Measurements from ENCODE around the gene SCP2. TPM values are rescaled to one million over a fixed set of nuclear protein-coding genes. Genes with fewer than 3 reads are reported as not detected.

SCP2 gene
- total RNA-seq, 2 experiments from 2014 or later: 22.7 to 27.0 TPM

DNA sequence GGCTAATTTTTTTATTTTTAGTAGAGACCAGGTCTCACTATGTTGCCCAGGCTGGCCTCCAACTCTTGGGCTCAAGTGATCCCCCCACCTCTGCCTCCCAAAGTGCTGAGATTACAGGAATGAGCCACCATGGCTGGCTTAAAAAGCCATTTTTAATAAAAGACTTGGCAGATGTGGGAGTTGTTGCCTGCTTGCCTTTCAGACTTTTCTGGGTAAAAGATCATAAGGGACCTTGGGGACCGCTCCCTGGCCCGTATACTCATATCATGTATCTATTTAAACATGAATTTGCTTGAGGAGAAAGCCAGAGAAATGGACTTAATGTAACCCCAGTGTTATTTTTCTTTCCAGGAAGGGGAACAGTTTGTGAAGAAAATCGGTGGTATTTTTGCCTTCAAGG, 111.5 kb downstream of the SCP2 start:
- Mint-ChIP-seq H3K9me3 (no peaks in the 10 kb centered on the region), H3K4me1 (ENCODE audit: low read depth) (no peaks in the 10 kb centered on the region), H3K36me3 (ENCODE audit: low read depth) (peaks cover 55% of the 10 kb centered on the region), H3K27ac (no peak overlapping the region), H3K4me3 (no peak overlapping the region), H3K27me3 (no peaks in the 10 kb centered on the region)
- H3K36me3 ChIP-seq (ENCODE audit: insufficient read depth, low read length): peaks cover 22% of the 10 kb centered on the region
- ChIA-PET CTCF (no interaction called here), POLR2A (no interaction called here)
- no peak overlapping the region for H3K4me3 ChIP-seq (ENCODE audit: low read length)
- no peak for ATAC-seq (ENCODE audit: poor library complexity)
- intact Hi-C loops (cut with DNase I, micrococcal nuclease): no loop called here
- no peaks in the 10 kb centered on the region for H3K4me1 ChIP-seq (ENCODE audit: insufficient read depth, low read length)
- H3K27me3 ChIP-seq (ENCODE audit: control insufficient read depth in 1 of 2, insufficient read depth in 2 of 2, low read length in 2 of 2): no peaks in the 10 kb centered on the region
- H3K27ac ChIP-seq (ENCODE audit: low read depth in 1 of 2, low read length in 2 of 2): no peak overlapping the region
- no peaks in the 10 kb centered on the region for H3K9me3 ChIP-seq (ENCODE audit: control insufficient read depth in 1 of 2, insufficient read depth in 1 of 2, low read length in 2 of 2)
- TF ChIP-seq, protein P1, sequence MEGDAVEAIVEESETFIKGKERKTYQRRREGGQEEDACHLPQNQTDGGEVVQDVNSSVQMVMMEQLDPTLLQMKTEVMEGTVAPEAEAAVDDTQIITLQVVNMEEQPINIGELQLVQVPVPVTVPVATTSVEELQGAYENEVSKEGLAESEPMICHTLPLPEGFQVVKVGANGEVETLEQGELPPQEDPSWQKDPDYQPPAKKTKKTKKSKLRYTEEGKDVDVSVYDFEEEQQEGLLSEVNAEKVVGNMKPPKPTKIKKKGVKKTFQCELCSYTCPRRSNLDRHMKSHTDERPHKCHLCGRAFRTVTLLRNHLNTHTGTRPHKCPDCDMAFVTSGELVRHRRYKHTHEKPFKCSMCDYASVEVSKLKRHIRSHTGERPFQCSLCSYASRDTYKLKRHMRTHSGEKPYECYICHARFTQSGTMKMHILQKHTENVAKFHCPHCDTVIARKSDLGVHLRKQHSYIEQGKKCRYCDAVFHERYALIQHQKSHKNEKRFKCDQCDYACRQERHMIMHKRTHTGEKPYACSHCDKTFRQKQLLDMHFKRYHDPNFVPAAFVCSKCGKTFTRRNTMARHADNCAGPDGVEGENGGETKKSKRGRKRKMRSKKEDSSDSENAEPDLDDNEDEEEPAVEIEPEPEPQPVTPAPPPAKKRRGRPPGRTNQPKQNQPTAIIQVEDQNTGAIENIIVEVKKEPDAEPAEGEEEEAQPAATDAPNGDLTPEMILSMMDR (IDR thresholded peaks at IDR 0.05): no peak
- DNase-seq: no peak

DNA sequence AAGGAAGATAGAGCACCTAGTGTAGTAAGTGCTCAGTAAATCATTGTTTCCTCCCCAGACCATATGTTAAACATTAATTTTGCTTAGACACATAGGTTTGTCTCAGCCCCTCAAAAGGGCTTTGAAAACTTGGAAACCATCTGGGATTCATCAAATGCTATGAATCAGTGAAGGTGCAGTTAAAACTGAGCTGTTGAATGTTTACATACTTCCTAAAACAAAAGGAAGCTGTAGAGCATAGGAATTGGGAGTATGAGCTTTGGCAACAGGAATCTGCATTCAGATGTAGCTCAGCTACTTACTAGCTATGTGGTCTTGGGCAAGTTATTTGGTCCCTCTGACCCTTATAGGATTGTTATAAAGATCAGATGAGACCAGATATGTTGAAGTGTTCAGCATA, 116.2 kb downstream of the SCP2 start:
- Mint-ChIP-seq H3K4me1 (ENCODE audit: low read depth) (no peaks in the 10 kb centered on the region), H3K4me3 (no peak overlapping the region), H3K27ac (no peak overlapping the region), H3K27me3 (no peaks in the 10 kb centered on the region), H3K36me3 (ENCODE audit: low read depth) (peaks cover 86% of the 10 kb centered on the region), H3K9me3 (no peaks in the 10 kb centered on the region)
- H3K27me3 ChIP-seq (ENCODE audit: control insufficient read depth in 1 of 2, insufficient read depth in 2 of 2, low read length in 2 of 2): no peaks in the 10 kb centered on the region
- ChIA-PET CTCF (interaction anchor here (0.7 kb wide), 1 partner anchor 10 kb away, joined by 3 read pairs; no protein-coding TSS in a partner anchor), POLR2A (no interaction called here)
- H3K36me3 ChIP-seq (ENCODE audit: insufficient read depth, low read length): peaks cover 35% of the 10 kb centered on the region
- intact Hi-C loops (cut with DNase I, micrococcal nuclease): no loop called here
- no peak overlapping the region for H3K27ac ChIP-seq (ENCODE audit: low read depth in 1 of 2, low read length in 2 of 2)
- no peaks in the 10 kb centered on the region for H3K9me3 ChIP-seq (ENCODE audit: control insufficient read depth in 1 of 2, insufficient read depth in 1 of 2, low read length in 2 of 2)
- TF ChIP-seq, protein P1 (IDR thresholded peaks at IDR 0.05): no peak
- ATAC-seq (ENCODE audit: poor library complexity) (no peak), DNase-seq (no peak)
- no peak overlapping the region for H3K4me3 ChIP-seq (ENCODE audit: low read length)
- H3K4me1 ChIP-seq (ENCODE audit: insufficient read depth, low read length): no peaks in the 10 kb centered on the region

DNA sequence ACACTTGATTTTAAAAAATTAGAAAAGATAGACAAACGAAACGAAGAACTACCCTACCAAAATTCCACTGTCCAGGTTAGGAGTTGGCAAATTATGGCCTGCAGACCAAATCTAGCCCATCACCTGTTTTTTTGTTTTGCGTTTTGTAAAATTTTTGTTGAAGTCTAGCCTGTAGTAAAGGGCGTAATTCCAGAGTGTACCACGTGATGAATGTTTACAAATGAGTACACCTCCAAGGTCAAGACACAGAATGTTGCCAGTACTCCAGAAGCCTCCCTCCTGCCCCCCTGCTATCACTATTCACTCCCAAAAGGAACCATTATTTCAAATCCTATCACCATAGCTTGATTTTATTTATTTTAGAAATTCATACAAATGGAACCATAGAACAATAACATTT, 117.8 kb downstream of the SCP2 start:
- CTCF ChIA-PET: no interaction called here
- peaks cover 87% of the 10 kb centered on the region for H3K36me3 Mint-ChIP-seq (ENCODE audit: low read depth)

More for the DNA sequence above, 117.8 kb downstream of the SCP2 start:
- H3K9me3 ChIP-seq (ENCODE audit: control insufficient read depth in 1 of 2, insufficient read depth in 1 of 2, low read length in 2 of 2): no peaks in the 10 kb centered on the region
- no peak overlapping the region for H3K4me3 ChIP-seq (ENCODE audit: low read length)
- Mint-ChIP-seq H3K27me3 (no peaks in the 10 kb centered on the region), H3K9me3 (no peaks in the 10 kb centered on the region), H3K4me1 (ENCODE audit: low read depth) (no peaks in the 10 kb centered on the region), H3K4me3 (no peak overlapping the region), H3K27ac (no peak overlapping the region)
- POLR2A ChIA-PET: no interaction called here
- H3K36me3 ChIP-seq (ENCODE audit: insufficient read depth, low read length): peaks cover 37% of the 10 kb centered on the region
- H3K27ac ChIP-seq (ENCODE audit: low read depth in 1 of 2, low read length in 2 of 2): no peak overlapping the region
- H3K4me1 ChIP-seq (ENCODE audit: insufficient read depth, low read length): no peaks in the 10 kb centered on the region
- TF ChIP-seq, protein P1 (IDR thresholded peaks at IDR 0.05): no peak
- intact Hi-C loops (cut with DNase I, micrococcal nuclease): no loop called here
- no peaks in the 10 kb centered on the region for H3K27me3 ChIP-seq (ENCODE audit: control insufficient read depth in 1 of 2, insufficient read depth in 2 of 2, low read length in 2 of 2)
- no peak for DNase-seq
- no peak for ATAC-seq (ENCODE audit: poor library complexity)

All from CD4-positive, alpha-beta T cell (primary cell).